ENCODE results near the gene ID3. TPM values are rescaled to one million over a fixed set of nuclear protein-coding genes. Genes with fewer than 3 reads are reported as not detected.

The ID3 gene
- total RNA-seq, 1 donor from 2014 or later: 487 TPM

DNA sequence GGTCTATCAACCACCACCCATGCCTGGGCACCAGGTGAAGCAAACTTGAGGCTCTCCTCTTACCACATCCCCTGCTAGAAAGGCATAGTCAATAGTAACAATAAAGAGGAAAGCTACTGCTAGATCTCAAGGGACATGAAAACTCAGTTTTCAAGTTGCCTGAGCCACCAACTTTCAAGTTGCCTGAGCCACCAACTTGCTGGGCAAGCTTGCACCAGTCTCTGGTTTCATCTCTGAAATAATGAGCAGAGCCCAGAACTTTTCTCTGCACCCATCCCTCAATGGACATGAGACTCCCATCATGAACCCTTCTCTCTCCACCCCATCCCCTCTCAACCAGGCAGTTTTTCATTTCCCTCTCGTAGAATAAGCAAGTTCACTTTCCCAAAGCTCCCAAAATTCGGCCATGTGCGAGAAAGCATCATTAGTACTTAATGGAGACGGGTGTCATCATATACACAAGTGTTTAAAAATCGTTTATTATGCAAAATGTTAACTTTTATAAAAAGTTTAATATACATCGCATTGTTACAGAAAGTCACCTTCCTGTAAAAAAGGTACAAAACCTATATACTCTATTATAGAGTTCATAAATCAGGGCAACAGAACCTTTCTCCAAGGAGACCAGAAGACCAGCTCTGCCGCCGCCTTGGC is 1.7 kb downstream of the ID3 start:
- no peaks in the 10 kb centered on the region for H3K9me3 Mint-ChIP-seq
- H3K27ac Mint-ChIP-seq: peak overlapping the region; percentile 100
- H3K4me3 Mint-ChIP-seq: peak overlapping the region; percentile 88
- TF ChIP-seq, protein P1, sequence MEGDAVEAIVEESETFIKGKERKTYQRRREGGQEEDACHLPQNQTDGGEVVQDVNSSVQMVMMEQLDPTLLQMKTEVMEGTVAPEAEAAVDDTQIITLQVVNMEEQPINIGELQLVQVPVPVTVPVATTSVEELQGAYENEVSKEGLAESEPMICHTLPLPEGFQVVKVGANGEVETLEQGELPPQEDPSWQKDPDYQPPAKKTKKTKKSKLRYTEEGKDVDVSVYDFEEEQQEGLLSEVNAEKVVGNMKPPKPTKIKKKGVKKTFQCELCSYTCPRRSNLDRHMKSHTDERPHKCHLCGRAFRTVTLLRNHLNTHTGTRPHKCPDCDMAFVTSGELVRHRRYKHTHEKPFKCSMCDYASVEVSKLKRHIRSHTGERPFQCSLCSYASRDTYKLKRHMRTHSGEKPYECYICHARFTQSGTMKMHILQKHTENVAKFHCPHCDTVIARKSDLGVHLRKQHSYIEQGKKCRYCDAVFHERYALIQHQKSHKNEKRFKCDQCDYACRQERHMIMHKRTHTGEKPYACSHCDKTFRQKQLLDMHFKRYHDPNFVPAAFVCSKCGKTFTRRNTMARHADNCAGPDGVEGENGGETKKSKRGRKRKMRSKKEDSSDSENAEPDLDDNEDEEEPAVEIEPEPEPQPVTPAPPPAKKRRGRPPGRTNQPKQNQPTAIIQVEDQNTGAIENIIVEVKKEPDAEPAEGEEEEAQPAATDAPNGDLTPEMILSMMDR (IDR thresholded peaks at IDR 0.05; ENCODE audit: unreplicated experiment): no peak
- peaks cover 9% of the 10 kb centered on the region for H3K36me3 Mint-ChIP-seq
- no peak for DNase-seq (ENCODE audit: low spot score in 2 of 2, unreplicated experiment in 2 of 2)
- no peaks in the 10 kb centered on the region for H3K27me3 Mint-ChIP-seq (ENCODE audit: low read depth)
- peaks cover 75% of the 10 kb centered on the region for H3K4me1 Mint-ChIP-seq

DNA sequence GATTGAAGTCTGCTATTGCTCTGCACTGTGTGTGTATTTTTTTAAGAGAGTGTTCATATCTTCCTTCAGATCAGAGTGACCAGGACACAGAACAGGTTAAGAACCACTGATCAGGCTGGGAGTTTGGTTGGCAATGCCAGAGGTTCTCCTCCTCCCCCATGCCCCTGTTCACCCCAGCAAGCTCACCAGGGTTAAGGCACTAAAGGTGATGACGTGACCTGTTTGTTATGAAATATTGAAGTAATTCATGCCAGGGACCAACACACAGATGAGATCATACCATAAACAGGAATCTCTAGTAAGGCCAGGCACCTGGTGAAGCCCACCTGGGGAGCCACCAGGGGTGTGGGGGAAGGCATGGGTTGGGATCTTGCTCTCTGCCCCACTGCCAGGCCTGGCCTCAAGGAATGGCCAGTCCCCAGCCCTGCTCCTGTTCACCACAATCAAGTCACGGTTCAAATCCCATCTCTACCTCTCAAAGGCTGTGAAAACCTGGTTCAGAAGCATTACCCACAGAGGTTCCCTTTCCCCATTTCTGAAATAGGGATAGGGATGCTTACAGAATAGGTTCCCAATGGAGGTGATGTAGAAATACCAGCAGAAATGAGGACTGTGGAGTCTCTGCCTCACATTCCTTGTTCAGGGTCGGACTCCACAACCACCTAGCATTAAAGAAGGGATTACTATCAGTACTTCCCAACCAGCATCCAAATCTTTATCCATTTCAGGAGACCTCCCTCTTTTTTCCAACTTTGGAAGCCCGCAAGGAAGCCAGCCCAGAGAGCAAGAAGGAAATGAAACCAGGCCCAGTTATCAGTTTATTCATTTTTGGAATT is 2.4 kb downstream of the ID3 start:
- peak overlapping the region; percentile 100 for H3K27ac Mint-ChIP-seq
- no peaks in the 10 kb centered on the region for H3K27me3 Mint-ChIP-seq (ENCODE audit: low read depth)
- TF ChIP-seq, protein P1 (IDR thresholded peaks at IDR 0.05; ENCODE audit: unreplicated experiment): no peak
- H3K36me3 Mint-ChIP-seq: peaks cover 9% of the 10 kb centered on the region
- DNase-seq (ENCODE audit: low spot score in 2 of 2, unreplicated experiment in 2 of 2): no peak
- H3K4me3 Mint-ChIP-seq: peak overlapping the region; percentile 88
- H3K9me3 Mint-ChIP-seq: no peaks in the 10 kb centered on the region
- H3K4me1 Mint-ChIP-seq: peaks cover 74% of the 10 kb centered on the region

DNA sequence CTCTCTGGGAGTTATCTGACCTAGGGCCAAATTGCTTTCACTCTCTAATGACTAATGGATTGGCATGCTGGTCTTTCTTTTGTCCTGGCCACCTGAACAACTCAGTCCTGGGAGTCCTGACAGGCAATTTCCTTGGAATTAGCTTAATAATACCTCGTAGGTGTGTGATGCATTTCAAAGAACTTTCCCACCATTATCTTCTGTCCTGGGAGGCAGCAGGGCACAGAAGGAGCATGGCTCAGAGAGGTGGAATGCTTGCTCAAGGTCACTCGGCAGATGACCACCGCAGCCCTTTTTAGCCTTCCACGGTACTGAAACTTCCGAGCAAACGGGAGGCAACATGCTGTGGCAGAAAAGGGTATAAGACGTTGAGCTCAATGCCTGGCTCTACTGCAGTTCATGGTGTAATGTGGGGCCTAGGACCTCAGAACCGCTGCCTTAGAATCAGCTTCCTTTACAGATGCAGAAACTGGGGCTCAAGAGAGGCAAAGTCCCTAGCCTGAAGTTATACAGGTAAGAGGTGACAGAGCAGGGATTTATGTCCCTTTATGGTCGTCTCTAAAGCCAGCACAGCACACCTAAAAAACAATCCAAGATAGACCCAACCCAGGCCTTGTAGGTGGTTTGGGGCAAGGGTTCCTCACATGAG is 3.2 kb downstream of the ID3 start:
- TF ChIP-seq, protein P1 (IDR thresholded peaks at IDR 0.05; ENCODE audit: unreplicated experiment): no peak
- peak overlapping the region; percentile 88 for H3K4me3 Mint-ChIP-seq
- H3K4me1 Mint-ChIP-seq: peaks cover 74% of the 10 kb centered on the region
- H3K9me3 Mint-ChIP-seq: no peaks in the 10 kb centered on the region
- peaks cover 9% of the 10 kb centered on the region for H3K36me3 Mint-ChIP-seq
- peak overlapping the region; percentile 100 for H3K27ac Mint-ChIP-seq
- H3K27me3 Mint-ChIP-seq (ENCODE audit: low read depth): no peaks in the 10 kb centered on the region
- DNase-seq (ENCODE audit: low spot score in 2 of 2, unreplicated experiment in 2 of 2): no peak

DNA sequence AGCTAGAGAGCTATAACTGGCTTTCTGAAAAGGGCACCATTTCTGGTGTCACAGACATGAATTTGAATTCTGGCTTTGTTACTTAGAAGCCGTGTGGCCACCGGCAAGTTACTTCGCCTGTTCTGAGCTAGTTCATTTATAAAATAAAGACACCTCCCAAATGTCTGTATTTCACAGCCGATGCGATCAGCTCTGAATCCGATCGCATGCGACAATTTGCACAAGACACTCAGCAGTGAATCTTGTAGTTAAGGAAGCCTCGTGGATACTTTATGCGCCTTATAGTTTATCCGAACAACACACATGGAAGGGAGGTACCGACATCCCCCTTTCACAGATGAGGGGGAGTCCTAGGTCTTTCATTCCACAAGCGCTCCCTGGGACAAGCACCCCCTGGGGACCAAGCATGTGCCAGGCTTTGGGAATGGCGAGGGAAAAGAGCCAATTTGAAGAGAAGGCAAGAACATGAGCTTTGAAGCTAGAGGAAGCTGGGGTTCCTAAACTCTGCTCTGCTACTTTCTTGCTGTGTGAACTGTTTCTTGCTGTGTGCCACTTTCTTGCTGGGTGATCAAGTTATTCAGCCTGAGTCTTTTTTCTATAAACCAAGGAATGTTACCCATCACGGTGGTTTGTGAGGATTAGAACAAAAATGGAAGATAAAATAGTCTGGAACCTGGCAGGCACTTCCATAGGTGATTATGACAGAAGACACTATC is 3.9 kb downstream of the ID3 start:
- TF ChIP-seq, protein P1 (IDR thresholded peaks at IDR 0.05; ENCODE audit: unreplicated experiment): no peak
- Mint-ChIP-seq H3K27ac (peak overlapping the region; percentile 100), H3K27me3 (ENCODE audit: low read depth) (no peaks in the 10 kb centered on the region), H3K36me3 (peaks cover 9% of the 10 kb centered on the region), H3K9me3 (no peaks in the 10 kb centered on the region), H3K4me3 (peak overlapping the region; percentile 88), H3K4me1 (peaks cover 74% of the 10 kb centered on the region)
- DNase-seq (ENCODE audit: low spot score in 2 of 2, unreplicated experiment in 2 of 2): peak in 1 of 2 experiments; percentile 52

DNA sequence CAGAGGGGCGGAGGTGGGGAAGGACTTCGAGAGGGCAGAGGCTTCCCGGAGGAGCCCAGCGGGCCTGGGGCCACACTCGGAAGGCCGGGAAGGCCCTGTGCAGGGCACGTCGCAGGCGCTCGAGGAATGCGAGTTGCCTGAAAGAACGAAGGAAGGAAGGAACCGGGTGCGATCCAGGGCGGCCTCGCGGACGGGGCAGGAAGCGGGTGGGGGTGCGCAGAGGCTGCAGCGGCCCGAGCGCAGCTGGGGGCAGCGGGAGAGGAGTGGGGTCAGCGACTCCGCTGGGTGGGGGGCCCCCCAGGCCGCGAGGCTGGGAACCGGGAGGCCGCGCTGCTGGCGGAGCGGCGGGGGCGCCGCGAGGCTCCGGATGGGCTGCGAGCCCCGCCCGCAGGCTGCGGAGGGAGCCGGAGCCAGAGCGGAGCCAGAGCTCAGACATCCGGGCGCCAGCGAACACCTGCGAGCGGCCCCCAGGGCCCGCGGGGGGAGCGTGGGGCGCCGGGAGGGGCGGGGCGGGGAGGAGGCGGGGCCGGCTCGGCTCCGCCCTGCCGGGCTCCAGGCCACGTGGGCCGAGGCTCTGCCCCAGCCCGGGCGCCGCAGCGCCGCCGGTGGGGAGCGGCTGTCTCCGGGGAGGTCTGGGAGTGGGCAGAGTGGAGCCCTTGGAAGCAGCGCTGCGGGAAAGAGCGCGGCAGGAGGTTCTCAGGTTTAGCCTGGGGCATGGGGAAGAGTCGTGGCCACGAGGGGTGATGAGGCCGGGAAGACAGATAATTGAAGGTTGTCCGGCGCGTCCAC is 4.6 kb downstream of the ID3 start:
- peaks cover 9% of the 10 kb centered on the region for H3K36me3 Mint-ChIP-seq
- DNase-seq (ENCODE audit: low spot score in 2 of 2, unreplicated experiment in 2 of 2): peak; percentile 86 to 89
- H3K27ac Mint-ChIP-seq: peak overlapping the region; percentile 100
- peak overlapping the region; percentile 88 for H3K4me3 Mint-ChIP-seq
- H3K4me1 Mint-ChIP-seq: peaks cover 68% of the 10 kb centered on the region
- no peaks in the 10 kb centered on the region for H3K9me3 Mint-ChIP-seq
- H3K27me3 Mint-ChIP-seq (ENCODE audit: low read depth): no peaks in the 10 kb centered on the region
- TF ChIP-seq, protein P1 (IDR thresholded peaks at IDR 0.05; ENCODE audit: unreplicated experiment): no peak
